Fibroblast of the conjunctiva (primary cell): ENCODE results near the gene RPS6KB1.
"Not testable (repeated sequence)": the region's sequence is repeated elsewhere in the genome, so short reads cannot be mapped to it uniquely, and the experiment has no call there.

Experiments
- DNase-seq: peaks from one replicate; pipeline ENCODE4 v3.0.0-alpha.2; 2010; ENCODE audit warnings: low read depth

The RPS6KB1 gene

GRCh38 chr17:59872351-59872750 lies 20.6 kb upstream of the RPS6KB1 start:
- no peak for DNase-seq

- DNase-seq = not testable (repeated sequence)
These were observed 19.5 kb upstream of the RPS6KB1 start for GRCh38 chr17:59873414-59873813.

GRCh38 chr17:59874376-59874775 lies 18.5 kb upstream of the RPS6KB1 start:
- DNase-seq = no peak

- no peak for DNase-seq
These were observed 16.8 kb upstream of the RPS6KB1 start for GRCh38 chr17:59876107-59876506.

GRCh38 chr17:59877965-59878364 lies 15.0 kb upstream of the RPS6KB1 start:
- no peak for DNase-seq

GRCh38 chr17:59878624-59879023 lies 14.3 kb upstream of the RPS6KB1 start:
- no peak for DNase-seq

GRCh38 chr17:59884861-59885260 lies 8.1 kb upstream of the RPS6KB1 start:
- DNase-seq = no peak

- DNase-seq = no peak
These were observed 4.7 kb upstream of the RPS6KB1 start for GRCh38 chr17:59888145-59888750.

- DNase-seq = no peak
These were observed 2.2 kb upstream of the RPS6KB1 start for GRCh38 chr17:59890720-59891119.

GRCh38 chr17:59892251-59892923 lies 534 bp upstream of the RPS6KB1 start:
- DNase-seq = peak; percentile 100

- DNase-seq = no peak
These were observed 767 bp downstream of the RPS6KB1 start for GRCh38 chr17:59893676-59894100.

- no peak for DNase-seq
These were observed 4.2 kb downstream of the RPS6KB1 start for GRCh38 chr17:59897090-59897489.

GRCh38 chr17:59899099-59899498 lies 6.2 kb downstream of the RPS6KB1 start:
- DNase-seq = no peak

GRCh38 chr17:59901604-59902003 lies 8.7 kb downstream of the RPS6KB1 start:
- DNase-seq = no peak

- DNase-seq = no peak
These were observed 10.5 kb downstream of the RPS6KB1 start for GRCh38 chr17:59903455-59903854.

GRCh38 chr17:59907467-59907866 lies 14.5 kb downstream of the RPS6KB1 start:
- no peak for DNase-seq

- DNase-seq = peak; percentile 56
These were observed 21.4 kb downstream of the RPS6KB1 start for GRCh38 chr17:59914274-59914854.

GRCh38 chr17:59916446-59916845 lies 23.5 kb downstream of the RPS6KB1 start:
- DNase-seq = no peak

- DNase-seq = not testable (repeated sequence)
These were observed 27.7 kb downstream of the RPS6KB1 start for GRCh38 chr17:59920637-59921036.

GRCh38 chr17:59930121-59930520 lies 37.2 kb downstream of the RPS6KB1 start:
- not testable (repeated sequence) for DNase-seq

GRCh38 chr17:59930768-59931167 lies 37.8 kb downstream of the RPS6KB1 start:
- peak; percentile 36 for DNase-seq

- DNase-seq = not testable (repeated sequence)
These were observed 40.4 kb downstream of the RPS6KB1 start for GRCh38 chr17:59933317-59933716.

GRCh38 chr17:59940697-59941096 lies 47.8 kb downstream of the RPS6KB1 start:
- not testable (repeated sequence) for DNase-seq
